Stimulated activated naive B cell treated with anti-CD40 and anti-IgM and Interleukin-4, amounts not matched to agents 10 μg/mL and 1 μg/mL and 100 μg/mL, for 72 hours (primary cell): ENCODE measurements around the gene PSG7.
"Not testable (repeated sequence)": the region's sequence is repeated elsewhere in the genome, so short reads cannot be mapped to it uniquely, and the experiment has no call there.

Experiments
- ATAC-seq, 2 donors: fragments of 150-1000 bp; cut with Tn5 transposase; replicated peaks; 2 replicates each; pipeline ENCODE4 v1.10.0; 2021; ENCODE audit warnings: moderate library complexity in 1 of 2
- DNase-seq: peaks from one replicate; pipeline ENCODE4 v3.0.0; 2021
- H3K27ac Mint-ChIP-seq: one replicate; pipeline ENCODE4 v1.8.0; 2022; ENCODE audit warnings: mild to moderate bottlenecking, mixed read lengths
- H3K27me3 Mint-ChIP-seq, 2 donors: one replicate each; pipeline ENCODE4 v1.8.0; 2022; ENCODE audit warnings: mixed read lengths in 2 of 2
- H3K36me3 Mint-ChIP-seq, 2 donors: one replicate each; pipeline ENCODE4 v1.8.0; 2022; ENCODE audit warnings: mixed read lengths in 2 of 2, mild to moderate bottlenecking in 1 of 2
- H3K4me1 Mint-ChIP-seq, 2 donors: one replicate each; pipeline ENCODE4 v1.8.0; 2022; ENCODE audit warnings: mixed read lengths in 2 of 2, mild to moderate bottlenecking in 1 of 2
- H3K4me3 Mint-ChIP-seq, 2 donors: one replicate each; pipeline ENCODE4 v1.8.0; 2022; ENCODE audit warnings: mild to moderate bottlenecking in 2 of 2, mixed read lengths in 2 of 2, moderate library complexity in 1 of 2
- H3K9me3 Mint-ChIP-seq, 2 donors: one replicate each; pipeline ENCODE4 v1.8.0; 2022; ENCODE audit warnings: mixed read lengths in 2 of 2, mild to moderate bottlenecking in 1 of 2

Gene PSG7

DNA sequence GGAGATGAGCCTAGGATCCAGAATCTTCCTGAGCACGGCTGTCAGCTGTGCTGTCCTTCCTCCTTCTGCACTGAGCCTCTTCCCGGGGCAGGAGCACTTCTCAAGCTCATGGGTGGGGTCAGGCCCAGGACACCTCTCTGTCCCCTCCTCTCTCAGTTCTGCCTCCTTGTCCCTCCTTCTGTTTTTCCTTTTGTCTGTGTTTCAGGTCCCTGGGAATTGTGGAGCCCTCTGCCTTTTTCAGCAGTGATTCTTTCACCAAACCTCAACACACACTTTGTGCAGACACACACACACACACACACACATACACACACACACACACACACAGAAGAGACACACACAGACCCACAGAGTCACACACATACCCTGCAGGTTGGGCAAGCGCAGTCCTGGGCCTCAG lies at the start of gene PSG7:
PSG7 (minus strand) TSS at position 101 of the 400 bp plus-strand sequence. CDS start 131 bp downstream, outside the sequence.
- ATAC-seq, H3K9me3 Mint-ChIP-seq, H3K4me3 Mint-ChIP-seq, DNase-seq, H3K27ac Mint-ChIP-seq, H3K36me3 Mint-ChIP-seq, H3K4me1 Mint-ChIP-seq: not testable (repeated sequence)
- peaks cover 22 to 41% of the 10 kb centered on the region in 2 donors for H3K27me3 Mint-ChIP-seq

DNA sequence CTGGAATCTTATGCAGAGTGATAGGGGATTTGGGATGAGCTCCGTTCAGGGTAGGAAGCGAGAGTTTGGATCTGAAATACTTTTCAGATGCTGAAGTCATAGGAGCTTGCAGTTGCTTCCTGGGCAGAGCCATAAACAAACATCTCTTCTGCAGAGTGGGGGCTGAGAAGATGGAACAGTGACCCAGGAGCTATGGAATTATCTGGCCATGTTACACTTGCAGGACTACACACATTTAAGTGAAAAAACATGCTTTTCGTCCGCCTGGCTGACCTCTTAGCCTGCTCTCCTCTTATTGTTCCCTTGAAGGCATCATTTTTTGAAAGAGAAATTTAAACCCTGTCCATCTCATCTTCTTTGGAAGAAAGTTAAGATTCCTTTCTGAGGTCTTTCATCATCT lies 48.6 kb upstream of the PSG7 start:
- H3K4me3 Mint-ChIP-seq: no peak overlapping the region

DNA sequence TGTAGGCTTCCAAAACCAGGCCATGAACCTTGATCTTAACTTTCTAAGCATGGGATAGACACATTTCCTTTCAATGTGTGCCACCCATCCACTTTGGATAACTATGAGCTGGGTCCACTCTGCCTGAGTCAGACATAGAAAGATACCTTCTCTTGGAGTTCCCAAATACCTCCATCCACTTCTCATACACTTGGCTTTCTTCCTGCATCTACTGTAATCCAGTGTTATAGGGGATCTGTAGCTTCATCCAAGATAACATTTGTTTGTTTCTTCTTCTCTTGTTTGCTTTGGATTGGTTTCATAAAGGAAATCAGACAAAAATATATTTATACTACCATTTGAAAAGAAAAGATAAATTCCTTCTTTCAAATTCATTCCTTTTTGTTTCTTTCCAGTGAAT lies 45.1 kb upstream of the PSG7 start:
- not testable (repeated sequence) for H3K36me3 Mint-ChIP-seq, ATAC-seq, DNase-seq, H3K4me1 Mint-ChIP-seq, H3K9me3 Mint-ChIP-seq, H3K27ac Mint-ChIP-seq, H3K4me3 Mint-ChIP-seq
- H3K27me3 Mint-ChIP-seq: peaks cover 17 to 28% of the 10 kb centered on the region in 2 donors

More for the DNA sequence above, 48.6 kb upstream of the PSG7 start:
- H3K27ac Mint-ChIP-seq: no peak overlapping the region
- H3K4me1 Mint-ChIP-seq: no peaks in the 10 kb centered on the region
- no peak for DNase-seq
- H3K27me3 Mint-ChIP-seq: peaks cover 21 to 40% of the 10 kb centered on the region in 2 donors
- no peak for ATAC-seq
- peaks cover 5 to 7% of the 10 kb centered on the region in 2 donors for H3K9me3 Mint-ChIP-seq
- H3K36me3 Mint-ChIP-seq: peaks cover 2 to 4% of the 10 kb centered on the region in 2 donors

DNA sequence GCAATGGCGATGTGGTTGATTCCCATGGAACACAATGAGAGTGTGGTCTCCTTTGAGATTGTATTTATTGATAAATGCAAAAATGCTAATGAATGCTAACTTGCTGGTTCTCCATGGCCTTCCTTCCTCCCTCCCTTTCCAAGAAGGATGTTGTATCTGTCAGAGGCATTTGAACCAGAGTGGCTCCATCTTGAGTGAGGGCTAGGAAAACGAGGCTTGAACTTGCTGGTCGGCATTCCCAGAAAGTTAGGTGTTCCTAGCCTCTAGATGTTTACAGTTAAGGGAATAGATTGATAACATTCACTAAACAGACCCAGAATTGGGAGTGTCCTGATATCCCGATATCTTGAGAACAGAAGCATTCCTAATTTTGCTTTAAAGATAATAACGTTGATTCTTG lies 34.4 kb upstream of the PSG7 start:
- H3K9me3 Mint-ChIP-seq, H3K27me3 Mint-ChIP-seq, ATAC-seq, H3K27ac Mint-ChIP-seq, H3K36me3 Mint-ChIP-seq, H3K4me1 Mint-ChIP-seq, DNase-seq, H3K4me3 Mint-ChIP-seq: not testable (repeated sequence)

DNA sequence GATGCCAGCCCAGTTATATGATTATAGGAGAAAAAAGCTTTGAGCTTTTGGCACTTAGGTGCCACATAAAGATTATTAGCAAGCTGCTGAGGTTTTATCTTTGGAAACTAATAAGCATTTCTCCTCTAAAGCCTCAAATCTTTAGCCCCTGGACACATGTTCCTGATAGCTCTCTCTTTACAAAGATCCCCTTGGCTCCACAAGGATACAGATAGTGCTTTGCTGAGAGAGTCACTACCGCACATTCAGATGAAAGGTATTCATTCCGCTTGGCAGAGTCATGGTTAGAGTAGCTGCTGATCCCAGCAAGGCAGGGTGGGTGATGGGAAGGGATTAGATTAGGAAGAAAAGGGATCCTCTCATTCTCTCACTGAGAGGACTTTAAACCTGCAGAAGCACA lies 28.2 kb upstream of the PSG7 start:
- Mint-ChIP-seq H3K9me3 (no peaks in the 10 kb centered on the region), H3K4me1 (no peaks in the 10 kb centered on the region), H3K27me3 (peaks cover 9 to 11% of the 10 kb centered on the region in 2 donors), H3K27ac (no peak overlapping the region), H3K36me3 (no peaks in the 10 kb centered on the region), H3K4me3 (no peak overlapping the region)
- ATAC-seq (no peak), DNase-seq (no peak)

DNA sequence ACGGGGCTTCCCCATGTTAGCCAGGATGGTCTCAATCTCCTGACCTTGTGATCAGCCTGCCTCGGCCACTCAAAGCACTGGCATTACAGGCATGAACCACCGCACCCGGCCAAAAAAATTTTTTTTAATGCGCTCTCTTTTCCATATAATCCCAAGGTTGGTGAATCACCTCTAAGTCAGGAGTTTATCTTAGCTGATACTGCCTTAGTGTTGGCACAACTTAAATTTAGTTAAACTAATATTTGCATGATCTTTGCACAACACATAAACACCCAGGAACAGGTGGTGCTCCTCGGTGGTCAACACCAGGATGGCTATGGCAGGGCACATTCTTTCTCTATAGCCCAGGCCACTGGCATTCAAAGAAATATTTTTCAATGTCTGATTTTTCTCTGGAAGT lies 24.1 kb upstream of the PSG7 start:
- H3K27ac Mint-ChIP-seq: no peak overlapping the region
- no peaks in the 10 kb centered on the region for H3K4me1 Mint-ChIP-seq
- peaks cover 0 to 5% of the 10 kb centered on the region in 2 donors for H3K9me3 Mint-ChIP-seq
- DNase-seq (no peak), ATAC-seq (no peak)
- H3K36me3 Mint-ChIP-seq: no peaks in the 10 kb centered on the region
- peaks cover 4 to 8% of the 10 kb centered on the region in 2 donors for H3K27me3 Mint-ChIP-seq
- no peak overlapping the region for H3K4me3 Mint-ChIP-seq

DNA sequence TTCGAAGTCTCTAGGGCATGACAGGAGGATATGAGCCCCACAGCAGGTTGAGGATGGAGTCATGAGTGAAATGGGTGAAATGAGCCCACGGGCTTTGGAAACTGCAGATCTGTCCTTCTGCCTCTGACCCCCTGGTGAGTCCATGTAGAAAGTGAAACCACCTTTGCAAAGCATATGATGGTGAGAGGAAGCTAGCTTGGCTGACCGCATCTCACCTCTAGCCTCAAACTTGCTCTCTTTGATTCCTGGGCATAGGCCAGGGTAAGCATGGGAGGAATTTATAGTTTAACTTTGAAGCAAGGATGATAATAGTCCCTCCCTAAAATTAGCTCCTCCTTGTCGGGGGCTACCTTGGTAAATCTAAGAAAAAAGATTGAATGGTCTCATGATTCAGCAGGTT lies 15.1 kb upstream of the PSG7 start:
- not testable (repeated sequence) for ATAC-seq, H3K4me3 Mint-ChIP-seq
- peaks cover 0 to 12% of the 10 kb centered on the region in 2 donors for H3K27me3 Mint-ChIP-seq

DNA sequence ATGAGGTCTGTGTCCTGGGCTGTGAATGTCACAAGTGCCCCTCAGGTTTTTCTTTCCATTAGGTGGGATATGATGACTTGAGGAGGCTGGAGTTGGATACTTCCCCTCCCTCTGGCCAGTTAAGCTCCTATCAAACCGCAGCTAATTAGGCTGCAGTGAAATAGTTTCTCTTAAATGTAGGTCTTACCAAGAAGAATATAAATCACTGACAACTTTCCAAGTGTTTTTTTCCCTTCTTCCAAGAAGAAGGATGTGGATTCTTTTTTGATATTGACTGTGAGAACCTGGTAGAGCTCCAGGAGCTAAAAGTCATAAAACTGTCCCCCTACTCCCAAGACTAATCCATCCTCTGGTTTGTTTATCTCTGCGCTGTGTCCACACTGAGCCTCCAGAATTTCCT lies 14.5 kb upstream of the PSG7 start:
- H3K4me1 Mint-ChIP-seq, ATAC-seq, H3K4me3 Mint-ChIP-seq, H3K9me3 Mint-ChIP-seq, H3K27ac Mint-ChIP-seq, DNase-seq, H3K36me3 Mint-ChIP-seq: not testable (repeated sequence)
- peaks cover 0 to 15% of the 10 kb centered on the region in 2 donors for H3K27me3 Mint-ChIP-seq

More for the DNA sequence above, 15.1 kb upstream of the PSG7 start:
- H3K4me1 Mint-ChIP-seq, DNase-seq, H3K36me3 Mint-ChIP-seq, H3K9me3 Mint-ChIP-seq, H3K27ac Mint-ChIP-seq: not testable (repeated sequence)

DNA sequence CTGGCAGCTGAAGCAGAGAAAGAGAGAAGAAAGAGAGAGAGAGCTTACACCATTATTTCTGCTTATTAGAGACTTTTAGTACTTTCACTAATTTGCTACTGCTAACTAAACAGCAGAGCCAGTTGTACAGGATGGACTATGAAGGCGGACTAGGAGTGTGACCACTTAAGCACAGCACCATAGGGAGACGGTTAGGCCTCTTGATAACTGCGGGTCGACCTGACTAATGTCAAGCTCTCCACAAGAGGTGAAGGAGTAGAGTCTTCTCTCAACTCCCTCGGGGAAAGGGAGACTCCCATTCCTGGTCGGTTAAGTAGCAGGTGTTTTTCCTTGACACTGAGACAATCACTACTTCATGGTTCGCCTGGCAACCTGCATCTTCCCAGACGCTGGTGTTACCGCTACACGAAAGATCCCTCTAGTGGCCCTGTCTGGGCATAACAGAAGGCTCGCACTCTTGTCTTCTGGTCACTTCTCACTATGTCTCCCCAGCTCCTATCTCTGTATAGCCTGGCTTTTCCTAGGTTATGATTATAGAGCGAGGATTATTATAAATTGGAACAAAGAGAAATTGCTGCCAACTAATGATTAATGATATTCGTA lies 5.3 kb upstream of the PSG7 start:
- DNase-seq (no peak), ATAC-seq (no peak)
- Mint-ChIP-seq H3K27ac (no peak overlapping the region), H3K4me1 (no peaks in the 10 kb centered on the region), H3K4me3 (no peak overlapping the region), H3K36me3 (no peaks in the 10 kb centered on the region), H3K27me3 (peaks cover 31 to 33% of the 10 kb centered on the region in 2 donors), H3K9me3 (peaks cover 0 to 1% of the 10 kb centered on the region in 2 donors)

DNA sequence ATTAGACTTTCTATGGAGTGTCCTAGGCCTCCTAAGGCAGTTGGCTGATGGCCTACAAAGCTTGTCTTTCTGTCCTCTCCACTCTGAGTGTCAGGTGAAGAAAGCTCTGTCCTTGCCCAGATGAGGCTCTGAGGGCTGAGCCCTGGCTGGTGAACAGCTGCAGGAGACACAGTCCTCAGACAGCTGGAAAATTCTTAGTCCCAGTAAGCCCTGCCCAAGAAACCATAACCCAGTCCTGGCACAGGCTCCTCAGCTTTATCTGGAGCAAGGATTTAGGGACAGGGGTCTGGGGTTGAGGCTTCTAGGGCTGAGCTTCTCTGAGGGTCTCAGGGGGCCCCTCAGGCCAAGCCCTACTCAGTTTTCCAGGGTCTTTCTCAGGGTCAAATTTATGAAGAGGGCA lies 2.3 kb downstream of the PSG7 start:
- not testable (repeated sequence) for H3K27ac Mint-ChIP-seq, ATAC-seq, H3K4me3 Mint-ChIP-seq, H3K9me3 Mint-ChIP-seq, DNase-seq, H3K36me3 Mint-ChIP-seq, H3K4me1 Mint-ChIP-seq
- H3K27me3 Mint-ChIP-seq: peaks cover 19 to 44% of the 10 kb centered on the region in 2 donors

DNA sequence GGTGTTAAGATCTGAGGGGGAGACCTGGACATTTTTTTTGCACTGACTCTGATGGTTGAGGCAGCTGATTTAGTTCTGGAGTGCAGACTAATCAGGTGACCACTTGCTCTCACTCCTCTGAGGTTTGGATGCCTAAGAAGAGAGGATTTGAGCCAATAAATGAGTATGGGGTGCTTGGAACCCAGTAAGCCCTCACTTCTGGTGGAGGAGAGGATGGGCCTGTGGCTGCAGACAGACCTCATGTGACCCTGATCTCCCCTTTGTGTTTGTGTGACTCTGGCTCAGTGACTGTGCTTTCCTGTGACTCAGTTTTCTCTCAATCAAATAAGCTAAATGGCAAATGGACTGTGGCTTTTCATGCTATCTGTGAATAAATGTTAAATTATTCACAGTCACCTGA lies 2.8 kb downstream of the PSG7 start:
- not testable (repeated sequence) for H3K4me1 Mint-ChIP-seq, H3K4me3 Mint-ChIP-seq, DNase-seq, H3K9me3 Mint-ChIP-seq, H3K27ac Mint-ChIP-seq, H3K36me3 Mint-ChIP-seq, ATAC-seq
- H3K27me3 Mint-ChIP-seq: peaks cover 23 to 49% of the 10 kb centered on the region in 2 donors

DNA sequence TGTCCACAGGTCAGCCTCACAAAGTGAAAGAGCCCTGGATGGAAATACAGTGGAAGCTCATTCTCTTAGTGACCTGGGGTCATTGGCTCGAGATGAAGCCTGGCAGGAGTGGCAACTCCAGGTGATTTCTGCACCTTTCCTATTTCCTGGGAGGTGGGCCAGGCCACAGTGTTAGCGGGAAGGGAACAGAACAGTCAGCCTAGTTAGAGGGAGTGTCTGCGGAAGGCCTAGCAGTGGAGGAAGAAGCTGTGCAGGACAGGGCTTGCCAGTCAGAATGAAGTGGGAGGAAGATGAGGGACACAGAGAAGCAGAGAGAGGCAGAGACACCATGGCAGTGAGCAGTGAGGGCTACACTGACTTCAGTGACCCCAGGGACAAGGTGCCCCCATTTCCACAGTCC lies 3.6 kb downstream of the PSG7 start:
- not testable (repeated sequence) for ATAC-seq, H3K9me3 Mint-ChIP-seq, H3K36me3 Mint-ChIP-seq, H3K4me3 Mint-ChIP-seq, DNase-seq, H3K27ac Mint-ChIP-seq, H3K4me1 Mint-ChIP-seq
- peaks cover 27 to 51% of the 10 kb centered on the region in 2 donors for H3K27me3 Mint-ChIP-seq

DNA sequence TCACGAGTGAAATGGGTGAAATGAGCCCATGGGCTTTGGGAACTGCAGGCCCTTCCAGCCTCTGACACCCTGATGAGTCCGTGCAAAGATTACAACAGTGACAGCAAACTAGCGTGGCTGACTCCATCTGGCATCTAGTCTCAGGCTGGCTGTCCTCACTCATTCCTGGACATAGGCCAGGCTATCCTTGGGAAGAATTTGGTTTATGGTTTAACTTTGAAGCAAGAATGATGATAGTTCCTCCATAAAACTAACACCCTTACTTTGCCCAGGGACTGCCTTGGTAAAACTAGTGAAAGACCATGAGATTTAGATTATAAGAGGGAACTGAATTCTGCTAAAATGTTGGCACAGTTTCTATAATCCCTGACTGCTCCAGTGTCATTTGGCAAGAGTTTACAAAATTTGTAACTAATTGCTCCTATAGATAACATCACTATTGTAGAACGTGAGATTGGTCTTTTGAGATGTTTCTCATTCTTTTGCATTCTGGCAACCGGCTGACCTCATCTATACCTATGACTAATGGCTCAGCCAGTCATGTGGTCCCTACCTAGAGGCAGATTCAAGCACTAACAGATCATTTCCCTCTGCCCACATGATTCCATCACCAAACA lies 4.4 kb downstream of the PSG7 start:
- not testable (repeated sequence) for DNase-seq, H3K27ac Mint-ChIP-seq, H3K9me3 Mint-ChIP-seq, ATAC-seq, H3K4me3 Mint-ChIP-seq, H3K4me1 Mint-ChIP-seq, H3K36me3 Mint-ChIP-seq
- H3K27me3 Mint-ChIP-seq: peaks cover 22 to 43% of the 10 kb centered on the region in 2 donors

DNA sequence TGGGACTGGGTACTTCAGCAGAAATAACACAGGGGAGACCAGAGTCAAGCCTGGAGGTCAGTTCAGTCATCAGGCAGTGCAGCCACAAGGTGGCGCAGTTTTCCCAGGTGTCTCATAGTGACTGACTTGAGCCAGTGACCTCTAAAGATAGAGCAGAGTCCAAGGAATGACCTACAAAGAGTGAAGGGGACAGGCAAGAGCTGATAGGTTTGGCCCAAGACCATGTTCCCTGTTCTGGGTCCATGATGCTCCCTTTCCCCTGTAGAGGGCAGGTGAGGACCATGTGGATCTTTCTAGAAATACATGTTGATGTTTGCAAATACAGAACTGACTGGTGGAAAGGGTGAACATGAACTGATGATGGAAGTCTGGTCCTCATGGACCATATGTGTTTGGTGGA lies 6.8 kb downstream of the PSG7 start:
- ATAC-seq, H3K36me3 Mint-ChIP-seq, H3K9me3 Mint-ChIP-seq, H3K4me3 Mint-ChIP-seq, DNase-seq, H3K27ac Mint-ChIP-seq, H3K4me1 Mint-ChIP-seq: not testable (repeated sequence)
- H3K27me3 Mint-ChIP-seq: peaks cover 25 to 26% of the 10 kb centered on the region in 2 donors

DNA sequence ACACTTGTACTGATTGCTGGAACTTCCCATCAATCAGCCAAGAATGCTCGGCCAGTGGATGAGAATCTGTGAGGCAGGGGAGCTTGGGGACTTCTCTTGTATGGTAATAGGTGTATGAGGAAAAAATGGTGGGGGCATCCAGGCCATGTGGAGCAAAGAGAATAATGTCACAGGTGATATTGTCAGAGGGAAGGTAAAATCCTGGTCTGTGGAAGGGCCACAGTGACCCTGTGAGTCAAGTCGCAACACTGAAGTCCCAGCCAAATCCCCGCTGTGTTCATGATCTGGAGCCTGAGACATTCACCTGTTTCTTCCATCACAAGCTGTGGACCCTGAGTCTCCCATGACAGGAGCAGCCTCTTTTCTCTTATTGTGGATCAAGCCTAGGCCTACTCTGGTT lies 8.1 kb downstream of the PSG7 start:
- Mint-ChIP-seq H3K4me3 (no peak overlapping the region), H3K27me3 (peaks cover 25 to 26% of the 10 kb centered on the region in 2 donors), H3K4me1 (no peaks in the 10 kb centered on the region), H3K27ac (no peak overlapping the region), H3K9me3 (no peaks in the 10 kb centered on the region), H3K36me3 (no peaks in the 10 kb centered on the region)
- DNase-seq (no peak), ATAC-seq (no peak)
